Tibial nerve (tissue), 4 donors: ENCODE results near the gene ADGRL3. TPM values are rescaled to one million over a fixed set of nuclear protein-coding genes. Genes with fewer than 3 reads are reported as not detected.
"Not testable (repeated sequence)": the region's sequence is repeated elsewhere in the genome, so short reads cannot be mapped to it uniquely, and the experiment has no call there.

ENCODE experiments used
- DNase-seq, 2 donors: peaks; one replicate each; pipeline ENCODE4 v3.0.0-alpha.2; 2019; ENCODE audit warnings: low spot score in 2 of 2
- H3K27ac ChIP-seq, 4 donors: fragments of 200-600 bp; sonication (generic) in 3 of 4; one replicate each; pipeline ENCODE4 v1.5.1; 2017 to 2019; ENCODE audit warnings: mild to moderate bottlenecking in 1 of 4
- H3K27me3 ChIP-seq, 2 donors: fragments of 200-600 bp; sonication (generic) in 1 of 2; one replicate each; pipeline versions ENCODE4 v1.5.1 to v1.6.0; 2017 to 2019
- H3K36me3 ChIP-seq, 3 donors: fragments of 200-600 bp; sonication (generic); one replicate each; pipeline ENCODE4 v1.5.1; 2018 to 2019
- H3K4me1 ChIP-seq, 4 donors: fragments of 200-600 bp; sonication (generic) in 3 of 4; one replicate each; pipeline ENCODE4 v1.5.1; 2017 to 2019
- H3K4me3 ChIP-seq, 4 donors: fragments of 200-600 bp; sonication (generic) in 3 of 4; one replicate each; pipeline ENCODE4 v1.5.1; 2017 to 2019; ENCODE audit warnings: mild to moderate bottlenecking in 1 of 4, moderate library complexity in 1 of 4
- H3K9me3 ChIP-seq, 4 donors: fragments of 200-600 bp; sonication (generic) in 3 of 4; one replicate each; pipeline ENCODE4 v1.5.1; 2017 to 2019
- EP300 ChIP-seq, 2 donors: sonication (generic); formaldehyde crosslinking; IDR thresholded peaks; one replicate each; pipeline ENCODE4 v1.6.1; 2017; ENCODE audit warnings: antibody characterized with exemption in 2 of 2, mild to moderate bottlenecking in 1 of 2
- POLR2A ChIP-seq, 2 donors: fragments of 450-650 bp; IDR thresholded peaks; one replicate each; pipeline ENCODE4 v1.6.1; 2017; ENCODE audit warnings: antibody characterized with exemption in 2 of 2, mild to moderate bottlenecking in 2 of 2, moderate library complexity in 2 of 2
- WGBS, 2 donors: methylation state at CpG; one replicate each; pipeline ENCODE4 v1.1.5; 2018; 5-methylcytosine and 5-hydroxymethylcytosine counted together
- total RNA-seq, 4 donors: library from RNA; depleted of rRNA; stranded (reverse); fragments of >200 nt; gene quantifications; one replicate each; pipeline ENCODE4 v1.1.0, GENCODE V29; 2016
- TF ChIP-seq, protein P1 (sequence below), 5 experiments: fragments of 200-600 bp in 3 of 5; fragments of 450-650 bp in 2 of 5; sonication (generic) in 3 of 5; IDR thresholded peaks; one replicate each; pipeline ENCODE4 v1.5.1; 2016 to 2019; ENCODE audit warnings: antibody characterized with exemption in 5 of 5, mild to moderate bottlenecking in 3 of 5, moderate library complexity in 2 of 5

ADGRL3 gene
- total RNA-seq, 4 donors from 2014 or later = 20.1 to 51.3 (median 28.2) TPM

DNA sequence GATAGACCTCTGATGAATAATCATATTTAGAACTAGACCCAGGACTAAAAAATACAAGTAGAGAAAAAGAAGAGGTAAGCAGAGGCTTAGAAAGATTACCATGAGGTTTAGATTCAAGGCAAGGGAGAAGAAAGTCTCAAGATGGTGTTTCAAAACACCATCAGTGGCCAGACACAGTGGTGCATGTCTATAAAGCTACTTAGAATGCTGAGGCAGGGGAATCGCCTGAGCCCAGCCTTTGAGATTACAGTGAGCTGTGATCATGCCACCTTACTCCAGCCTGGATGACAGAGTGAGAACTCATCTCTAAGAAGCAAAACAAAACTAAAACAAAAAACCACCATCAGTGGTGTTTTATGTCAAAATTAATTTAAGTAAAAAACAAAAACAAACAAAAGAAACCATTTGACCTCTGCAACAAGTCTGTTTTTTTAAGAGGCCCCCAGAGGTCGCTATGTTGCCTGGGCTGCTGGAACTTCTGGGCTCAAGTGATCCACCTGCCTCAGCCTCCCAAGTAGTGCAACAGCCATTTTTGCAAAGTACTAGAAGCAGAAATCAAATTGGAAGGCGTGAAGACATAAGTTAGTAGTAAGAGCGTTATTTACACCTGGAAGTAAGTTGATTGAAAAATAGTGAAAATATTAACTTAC lies 784.3 kb downstream of the ADGRL3 start:
- Histone ChIP-seq H3K27me3 (no peaks in the 10 kb centered on the region), H3K36me3 (peaks cover 0 to 5% (median 0%) of the 10 kb centered on the region in 3 donors), H3K4me1 (no peaks in the 10 kb centered on the region), H3K4me3 (no peak overlapping the region), H3K9me3 (no peaks in the 10 kb centered on the region), H3K27ac (no peak overlapping the region)
- no peak for TF ChIP-seq POLR2A (IDR thresholded peaks at IDR 0.05)
- TF ChIP-seq, protein P1, sequence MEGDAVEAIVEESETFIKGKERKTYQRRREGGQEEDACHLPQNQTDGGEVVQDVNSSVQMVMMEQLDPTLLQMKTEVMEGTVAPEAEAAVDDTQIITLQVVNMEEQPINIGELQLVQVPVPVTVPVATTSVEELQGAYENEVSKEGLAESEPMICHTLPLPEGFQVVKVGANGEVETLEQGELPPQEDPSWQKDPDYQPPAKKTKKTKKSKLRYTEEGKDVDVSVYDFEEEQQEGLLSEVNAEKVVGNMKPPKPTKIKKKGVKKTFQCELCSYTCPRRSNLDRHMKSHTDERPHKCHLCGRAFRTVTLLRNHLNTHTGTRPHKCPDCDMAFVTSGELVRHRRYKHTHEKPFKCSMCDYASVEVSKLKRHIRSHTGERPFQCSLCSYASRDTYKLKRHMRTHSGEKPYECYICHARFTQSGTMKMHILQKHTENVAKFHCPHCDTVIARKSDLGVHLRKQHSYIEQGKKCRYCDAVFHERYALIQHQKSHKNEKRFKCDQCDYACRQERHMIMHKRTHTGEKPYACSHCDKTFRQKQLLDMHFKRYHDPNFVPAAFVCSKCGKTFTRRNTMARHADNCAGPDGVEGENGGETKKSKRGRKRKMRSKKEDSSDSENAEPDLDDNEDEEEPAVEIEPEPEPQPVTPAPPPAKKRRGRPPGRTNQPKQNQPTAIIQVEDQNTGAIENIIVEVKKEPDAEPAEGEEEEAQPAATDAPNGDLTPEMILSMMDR (IDR thresholded peaks at IDR 0.05) = no peak
- no peak for TF ChIP-seq EP300 (IDR thresholded peaks at IDR 0.05)
- 79 to 85% methylated on average over 4 of the region's 4 CpGs for WGBS, 2 donors
- DNase-seq = no peak

DNA sequence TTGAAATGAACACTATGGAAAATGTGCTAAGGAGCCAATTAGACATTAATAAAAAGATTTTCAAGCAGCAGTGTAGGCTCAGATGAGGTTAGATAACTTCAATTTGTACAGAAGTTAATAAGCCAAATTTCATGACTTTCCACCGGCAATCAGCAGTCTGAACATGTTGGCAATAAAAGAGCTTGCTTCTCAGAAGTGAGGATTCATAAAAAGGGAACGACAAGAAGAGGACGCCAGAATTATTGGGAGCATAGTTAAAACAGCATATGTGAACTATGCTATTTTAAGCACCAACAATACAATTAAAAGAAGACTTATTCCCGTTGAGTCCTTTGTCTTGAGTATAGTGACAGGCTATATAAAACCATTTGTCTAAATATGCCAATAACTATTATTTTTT lies 785.3 kb downstream of the ADGRL3 start:
- TF ChIP-seq, protein P1 (IDR thresholded peaks at IDR 0.05) = no peak
- TF ChIP-seq EP300 (IDR thresholded peaks at IDR 0.05) = no peak
- no peak for TF ChIP-seq POLR2A (IDR thresholded peaks at IDR 0.05)
- H3K4me1 ChIP-seq = no peaks in the 10 kb centered on the region
- 69 to 76% methylated on average over 4 of the region's 4 CpGs for WGBS, 2 donors
- H3K27me3 ChIP-seq = no peaks in the 10 kb centered on the region
- no peak overlapping the region for H3K27ac ChIP-seq
- no peaks in the 10 kb centered on the region for H3K9me3 ChIP-seq
- H3K36me3 ChIP-seq = no peaks in the 10 kb centered on the region
- no peak overlapping the region for H3K4me3 ChIP-seq
- DNase-seq = no peak

DNA sequence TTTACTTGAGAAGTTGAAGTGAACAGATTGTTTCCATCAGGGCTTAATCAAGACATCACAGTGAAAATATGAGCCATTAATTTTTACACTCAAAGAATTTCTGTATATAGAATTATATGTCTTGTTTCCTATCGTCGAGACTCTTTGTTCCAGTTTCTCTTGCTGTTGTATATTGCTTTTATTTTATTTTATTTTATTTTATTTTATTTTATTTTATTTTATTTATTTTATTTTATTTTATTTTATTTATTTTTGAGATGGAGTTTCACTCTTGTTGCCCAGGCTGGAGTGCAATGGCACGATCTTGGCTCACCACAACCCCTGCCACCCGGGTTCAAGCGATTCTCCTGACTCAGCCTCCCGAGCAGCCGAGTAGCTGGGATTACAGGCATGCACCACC lies 786.8 kb downstream of the ADGRL3 start:
- not testable (repeated sequence) for H3K9me3 ChIP-seq, H3K4me1 ChIP-seq, DNase-seq, H3K27ac ChIP-seq, H3K36me3 ChIP-seq, H3K27me3 ChIP-seq, H3K4me3 ChIP-seq
- WGBS, 2 donors = 97 to 99% methylated on average over 7 of the region's 7 CpGs

DNA sequence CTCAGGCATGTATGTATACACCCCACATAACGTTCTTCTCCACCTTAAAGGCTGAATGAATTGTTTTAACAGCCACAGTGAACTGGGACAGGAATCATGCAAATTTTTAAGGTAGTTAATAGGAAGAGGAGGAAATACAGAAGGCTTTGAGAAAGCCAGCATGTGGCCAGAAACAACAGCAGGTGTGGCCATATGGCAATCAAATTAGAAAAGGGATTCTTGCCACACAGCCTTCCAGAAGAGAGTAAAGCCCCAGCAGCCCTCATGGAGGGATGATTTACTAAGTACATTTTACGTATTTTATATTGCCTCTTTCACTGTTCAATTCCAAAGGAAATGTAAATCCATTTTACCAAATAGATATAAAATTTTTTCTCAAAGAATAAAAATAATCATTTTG lies 792.2 kb downstream of the ADGRL3 start:
- no peaks in the 10 kb centered on the region for H3K9me3 ChIP-seq
- 74 to 80% methylated on average over 2 of the region's 2 CpGs for whole genome bisulfite sequencing, 2 donors
- no peak for TF ChIP-seq EP300 (IDR thresholded peaks at IDR 0.05)
- TF ChIP-seq, protein P1 (IDR thresholded peaks at IDR 0.05) = no peak
- TF ChIP-seq POLR2A (IDR thresholded peaks at IDR 0.05) = no peak
- H3K27me3 ChIP-seq = no peaks in the 10 kb centered on the region
- no peaks in the 10 kb centered on the region for H3K36me3 ChIP-seq
- no peaks in the 10 kb centered on the region for H3K4me1 ChIP-seq
- H3K4me3 ChIP-seq = no peak overlapping the region
- H3K27ac ChIP-seq = no peak overlapping the region
- no peak for DNase-seq

DNA sequence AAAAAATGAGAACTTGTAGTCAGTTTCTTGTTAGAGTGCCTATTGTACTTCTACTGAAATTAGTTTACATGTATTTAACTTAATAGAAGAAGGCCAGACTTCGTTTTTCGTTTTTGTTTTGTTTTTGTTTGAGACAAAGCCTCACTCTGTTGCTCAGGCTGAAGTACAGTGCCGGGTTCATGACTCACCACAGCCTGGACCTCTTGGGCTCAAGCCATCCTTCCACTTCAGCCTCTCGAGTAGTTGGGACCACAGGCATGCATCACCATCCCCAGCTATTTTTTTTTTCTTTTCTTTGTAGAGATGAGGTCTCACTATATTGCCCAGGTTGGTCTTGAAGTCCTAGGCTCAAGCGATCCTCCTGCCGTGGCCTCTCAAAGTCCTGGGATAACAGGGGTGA lies 793.9 kb downstream of the ADGRL3 start:
- H3K9me3 ChIP-seq = no peaks in the 10 kb centered on the region
- DNase-seq = no peak
- H3K27ac ChIP-seq = no peak overlapping the region
- no peaks in the 10 kb centered on the region for H3K36me3 ChIP-seq
- no peak overlapping the region for H3K4me3 ChIP-seq
- TF ChIP-seq EP300 (IDR thresholded peaks at IDR 0.05) = no peak
- TF ChIP-seq POLR2A (IDR thresholded peaks at IDR 0.05) = no peak
- TF ChIP-seq, protein P1 (IDR thresholded peaks at IDR 0.05) = no peak
- H3K27me3 ChIP-seq = no peaks in the 10 kb centered on the region
- no peaks in the 10 kb centered on the region for H3K4me1 ChIP-seq
- WGBS, 2 donors = 71 to 87% methylated on average over 6 of the region's 6 CpGs
